Activated naive CD8-positive, alpha-beta T cell treated with anti-CD3 and anti-CD28 coated beads, Interleukin-2, amount 50 U/mL, for 24 hours (primary cell): Measurements from ENCODE around the gene CRYBB2.
"Not testable (repeated sequence)": the region's sequence is repeated elsewhere in the genome, so short reads cannot be mapped to it uniquely, and the experiment has no call there.

Source experiments
- ATAC-seq: fragments of 150-1000 bp; cut with Tn5 transposase; one replicate; pipeline ENCODE4 v1.10.0; 2021
- DNase-seq: peaks from one replicate; pipeline ENCODE4 v3.0.0; 2021
- H3K27ac Mint-ChIP-seq: one replicate; pipeline ENCODE4 v1.8.0; 2021; ENCODE audit warnings: mild to moderate bottlenecking, mixed read lengths
- H3K27me3 Mint-ChIP-seq: one replicate; pipeline ENCODE4 v1.8.0; 2021; ENCODE audit warnings: mixed read lengths
- H3K36me3 Mint-ChIP-seq: one replicate; pipeline ENCODE4 v1.8.0; 2021; ENCODE audit warnings: low read depth, mixed read lengths
- H3K4me1 Mint-ChIP-seq: one replicate; pipeline ENCODE4 v1.8.0; 2021; ENCODE audit warnings: mixed read lengths
- H3K4me3 Mint-ChIP-seq: one replicate; pipeline ENCODE4 v1.8.0; 2021; ENCODE audit warnings: mild to moderate bottlenecking, moderate library complexity, mixed read lengths
- H3K9me3 Mint-ChIP-seq: one replicate; pipeline ENCODE4 v1.8.0; 2021; ENCODE audit warnings: mixed read lengths

CRYBB2 gene

DNA sequence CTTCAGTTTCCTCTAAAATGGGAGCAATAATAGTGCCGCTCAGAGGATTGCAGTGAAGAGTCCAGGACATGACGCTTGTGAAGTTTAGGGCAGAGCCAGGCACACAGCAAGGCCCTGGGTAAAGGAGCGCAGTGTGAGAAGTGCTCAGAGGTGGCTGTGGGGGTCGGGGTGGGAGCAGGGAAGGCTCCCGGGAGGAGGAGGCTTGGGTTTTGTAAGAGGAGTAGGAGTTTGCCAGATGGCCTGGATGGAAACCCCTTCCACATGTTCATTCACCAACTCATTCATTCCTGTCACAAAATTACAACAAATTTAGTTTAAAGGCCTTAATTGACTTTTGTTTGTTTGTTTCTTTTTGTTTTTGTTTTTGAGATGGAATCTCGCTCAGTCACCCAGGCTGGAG, 17.0 kb downstream of the CRYBB2 start:
- Mint-ChIP-seq H3K4me1 (peaks cover 1% of the 10 kb centered on the region), H3K27ac (no peak overlapping the region), H3K4me3 (no peak overlapping the region), H3K27me3 (peaks cover 48% of the 10 kb centered on the region), H3K36me3 (no peaks in the 10 kb centered on the region), H3K9me3 (no peaks in the 10 kb centered on the region)
- no peak for ATAC-seq
- no peak for DNase-seq

DNA sequence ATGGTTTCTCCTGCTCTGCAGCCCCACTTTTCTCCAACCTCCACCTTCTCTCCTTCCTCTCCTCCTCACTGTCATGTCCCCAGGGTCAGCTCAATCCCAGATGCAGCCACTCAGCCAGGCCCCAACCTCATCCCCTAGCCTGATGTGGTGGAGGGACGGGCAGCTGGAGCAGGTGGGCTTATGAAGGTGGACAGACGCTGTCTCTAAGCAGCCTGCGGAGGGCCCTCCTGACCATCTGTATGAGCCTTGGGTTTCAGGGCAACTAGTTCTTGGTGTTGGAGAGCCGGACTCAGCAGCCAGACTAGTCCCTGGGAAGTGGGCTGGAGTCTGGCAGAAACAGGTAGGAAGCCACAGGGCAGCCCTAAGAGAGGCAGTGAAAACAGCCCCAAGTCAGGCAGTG, 18.1 kb downstream of the CRYBB2 start:
- ATAC-seq (no peak), DNase-seq (no peak)
- no peak overlapping the region for H3K4me3 Mint-ChIP-seq
- H3K27ac Mint-ChIP-seq: no peak overlapping the region
- H3K4me1 Mint-ChIP-seq: peaks cover 1% of the 10 kb centered on the region
- H3K36me3 Mint-ChIP-seq: no peaks in the 10 kb centered on the region
- peaks cover 41% of the 10 kb centered on the region for H3K27me3 Mint-ChIP-seq
- H3K9me3 Mint-ChIP-seq: no peaks in the 10 kb centered on the region

DNA sequence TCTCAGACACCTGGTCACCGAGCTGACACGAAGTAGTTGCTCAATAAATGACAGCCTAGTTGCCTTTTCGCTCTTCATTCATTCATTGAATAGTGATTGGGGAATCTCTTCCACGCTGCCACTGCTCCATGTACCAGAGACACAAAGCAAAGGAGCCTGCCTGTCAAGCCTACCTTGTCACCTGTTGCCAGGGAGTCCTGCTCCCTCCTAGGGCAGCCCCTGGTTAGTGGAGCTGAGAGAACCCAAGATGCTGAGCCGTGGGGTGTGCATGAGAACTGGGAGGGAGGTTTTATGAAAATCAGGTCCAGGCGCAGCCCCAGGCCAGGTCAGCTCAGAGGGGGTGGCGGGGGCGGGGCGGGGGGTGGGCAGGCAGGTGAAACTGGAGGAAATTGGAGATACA, 18.6 kb downstream of the CRYBB2 start:
- DNase-seq, H3K4me1 Mint-ChIP-seq, H3K27ac Mint-ChIP-seq, H3K36me3 Mint-ChIP-seq, H3K4me3 Mint-ChIP-seq, ATAC-seq, H3K9me3 Mint-ChIP-seq: not testable (repeated sequence)
- H3K27me3 Mint-ChIP-seq: peaks cover 40% of the 10 kb centered on the region

DNA sequence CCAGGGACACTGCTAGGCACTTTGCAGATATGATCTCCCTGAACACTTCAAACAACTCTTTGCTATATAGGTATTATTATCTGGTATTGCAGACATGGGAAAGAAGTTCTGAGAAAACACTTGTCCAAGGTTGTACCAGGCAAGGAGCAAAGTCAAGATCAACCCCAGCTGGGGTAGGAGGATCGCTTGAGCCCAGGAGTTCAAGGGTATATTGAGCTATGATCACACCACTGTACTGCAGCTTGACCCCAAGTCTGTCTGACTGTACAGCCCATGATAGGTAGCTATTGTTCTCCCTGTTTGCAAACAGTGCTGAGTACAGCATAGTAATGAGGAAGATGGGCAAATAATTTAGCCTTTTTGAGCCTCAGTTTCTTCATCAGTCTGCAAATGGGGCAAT, 35.7 kb downstream of the CRYBB2 start:
- DNase-seq, H3K9me3 Mint-ChIP-seq, H3K36me3 Mint-ChIP-seq, H3K4me1 Mint-ChIP-seq, H3K27ac Mint-ChIP-seq, H3K27me3 Mint-ChIP-seq, ATAC-seq, H3K4me3 Mint-ChIP-seq: not testable (repeated sequence)

DNA sequence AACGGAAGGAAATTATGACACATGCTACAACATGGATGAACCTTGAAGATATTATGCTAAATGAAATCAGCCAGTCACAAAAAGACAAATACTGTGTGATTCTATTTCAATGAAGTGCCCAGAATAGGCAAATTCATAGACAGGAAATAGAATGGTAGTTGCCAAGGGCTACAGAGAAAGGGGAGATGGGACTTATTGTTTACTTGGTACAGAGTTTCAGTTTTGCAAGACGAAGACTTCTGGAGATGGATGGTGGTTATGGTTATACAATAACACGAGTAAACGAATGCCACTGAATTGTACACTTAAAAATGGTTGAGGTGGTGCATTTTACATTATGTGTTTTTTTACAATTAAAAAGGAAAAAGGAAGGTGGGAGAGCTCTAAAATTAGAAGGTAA, 48.1 kb downstream of the CRYBB2 start:
- H3K36me3 Mint-ChIP-seq, H3K4me3 Mint-ChIP-seq, H3K4me1 Mint-ChIP-seq, H3K27ac Mint-ChIP-seq, ATAC-seq, H3K9me3 Mint-ChIP-seq, DNase-seq, H3K27me3 Mint-ChIP-seq: not testable (repeated sequence)

- H3K4me1 Mint-ChIP-seq, H3K4me3 Mint-ChIP-seq, H3K27ac Mint-ChIP-seq, H3K9me3 Mint-ChIP-seq, DNase-seq, ATAC-seq, H3K36me3 Mint-ChIP-seq: not testable (repeated sequence)
- H3K27me3 Mint-ChIP-seq: peaks cover 11% of the 10 kb centered on the region
These were observed 49.5 kb downstream of the CRYBB2 start for GRCh38 chr22:25268902-25269301.

DNA sequence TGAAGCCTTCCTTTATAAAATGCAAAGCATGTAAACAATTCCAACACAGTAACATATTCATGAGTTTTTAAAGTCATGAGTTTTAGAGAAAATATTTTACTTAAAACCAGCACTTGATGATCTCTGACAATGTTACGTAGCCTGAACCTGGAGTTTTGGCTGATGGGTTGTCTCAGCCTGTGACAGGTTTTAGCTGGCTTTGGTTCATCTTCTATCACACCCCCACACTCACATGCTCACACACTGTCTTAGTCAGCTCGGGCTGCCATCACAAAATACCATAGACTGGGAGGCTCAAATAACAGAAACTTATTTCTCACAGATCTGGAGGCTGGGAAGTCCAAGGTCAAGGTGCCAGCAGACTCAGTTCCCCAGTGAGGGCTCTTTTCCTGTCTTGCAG, 50.6 kb downstream of the CRYBB2 start:
- not testable (repeated sequence) for ATAC-seq, H3K36me3 Mint-ChIP-seq, H3K4me3 Mint-ChIP-seq, DNase-seq, H3K9me3 Mint-ChIP-seq, H3K4me1 Mint-ChIP-seq, H3K27ac Mint-ChIP-seq
- peaks cover 14% of the 10 kb centered on the region for H3K27me3 Mint-ChIP-seq

- H3K27ac Mint-ChIP-seq, DNase-seq, ATAC-seq, H3K36me3 Mint-ChIP-seq, H3K4me1 Mint-ChIP-seq, H3K4me3 Mint-ChIP-seq, H3K9me3 Mint-ChIP-seq: not testable (repeated sequence)
- peaks cover 15% of the 10 kb centered on the region for H3K27me3 Mint-ChIP-seq
These were observed 53.8 kb downstream of the CRYBB2 start for GRCh38 chr22:25273231-25273630.

DNA sequence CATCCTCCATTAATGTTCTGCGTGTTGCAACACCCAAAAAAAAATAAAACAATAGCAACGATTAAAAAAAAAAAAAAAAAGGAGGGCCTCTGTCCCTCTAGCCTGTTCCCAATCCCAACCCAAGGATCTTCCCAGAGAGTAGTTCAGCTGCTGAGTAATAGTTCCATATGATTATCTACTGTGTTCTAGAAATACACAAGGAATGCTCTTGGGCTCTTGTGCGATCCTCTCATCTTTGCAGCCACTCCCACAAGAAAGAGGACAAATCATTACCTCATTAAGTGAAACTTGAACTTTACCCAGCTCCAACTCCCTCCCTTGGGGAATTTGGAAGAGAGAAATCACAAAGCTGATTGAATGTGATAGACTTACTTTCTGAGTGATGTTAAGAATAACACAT, 54.5 kb downstream of the CRYBB2 start:
- H3K36me3 Mint-ChIP-seq, H3K9me3 Mint-ChIP-seq, H3K4me1 Mint-ChIP-seq, ATAC-seq, H3K4me3 Mint-ChIP-seq, H3K27ac Mint-ChIP-seq, DNase-seq: not testable (repeated sequence)
- H3K27me3 Mint-ChIP-seq: peaks cover 15% of the 10 kb centered on the region

GRCh38 chr22:25280118-25280517, 60.7 kb downstream of the CRYBB2 start:
- not testable (repeated sequence) for H3K36me3 Mint-ChIP-seq, ATAC-seq, DNase-seq, H3K9me3 Mint-ChIP-seq, H3K4me3 Mint-ChIP-seq
- Mint-ChIP-seq H3K27me3 (peaks cover 48% of the 10 kb centered on the region), H3K27ac (peak overlapping the region; percentile 1), H3K4me1 (peaks cover 12% of the 10 kb centered on the region)
